Esophagus muscularis mucosa (tissue), 4 donors: Measurements from ENCODE around the gene PMVK.

Experiments used
- EP300 ChIP-seq: sonication (generic); formaldehyde crosslinking; IDR thresholded peaks from one replicate; pipeline ENCODE4 v1.6.1; 2017; ENCODE audit warnings: antibody characterized with exemption
- POLR2A ChIP-seq: fragments of 450-650 bp; IDR thresholded peaks from one replicate; pipeline ENCODE4 v1.6.1; 2017; ENCODE audit warnings: antibody characterized with exemption, moderate library complexity, mild to moderate bottlenecking, low read depth
- POLR2AphosphoS5 ChIP-seq, 2 donors: sonication (generic); formaldehyde crosslinking; IDR thresholded peaks; one replicate each; pipeline ENCODE4 v1.6.1; 2017; ENCODE audit warnings: antibody characterized with exemption in 2 of 2
- TF ChIP-seq, protein P1 (sequence below), 3 experiments: fragments of 200-600 bp in 2 of 3; fragments of 450-650 bp in 1 of 3; sonication (generic) in 2 of 3; IDR thresholded peaks; one replicate each; pipeline ENCODE4 v1.5.1; 2017 to 2019; ENCODE audit warnings: antibody characterized with exemption in 3 of 3, mild to moderate bottlenecking in 2 of 3, moderate library complexity in 1 of 3

DNA sequence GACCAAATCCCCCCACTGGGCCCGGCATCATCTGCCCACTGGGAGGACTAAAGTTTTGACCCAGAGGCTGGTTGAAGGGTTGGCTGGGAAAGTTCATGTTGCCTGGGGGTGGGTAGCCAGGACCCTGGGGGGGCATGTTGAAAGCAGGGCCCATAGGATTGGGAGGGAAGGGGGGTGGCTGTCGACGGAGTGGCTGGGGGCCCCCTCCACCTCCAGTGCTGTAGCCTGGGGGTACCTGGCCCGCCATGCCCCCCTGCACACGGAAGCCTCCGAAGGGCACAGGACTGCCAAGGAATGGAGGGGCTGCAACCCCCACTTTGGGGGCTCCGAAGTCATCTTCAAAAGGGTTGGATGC is 22.9 kb upstream of the PMVK start:
- TF ChIP-seq EP300 = no peak
- TF ChIP-seq POLR2AphosphoS5 (IDR thresholded peaks at IDR 0.05) = no peak
- TF ChIP-seq, protein P1, sequence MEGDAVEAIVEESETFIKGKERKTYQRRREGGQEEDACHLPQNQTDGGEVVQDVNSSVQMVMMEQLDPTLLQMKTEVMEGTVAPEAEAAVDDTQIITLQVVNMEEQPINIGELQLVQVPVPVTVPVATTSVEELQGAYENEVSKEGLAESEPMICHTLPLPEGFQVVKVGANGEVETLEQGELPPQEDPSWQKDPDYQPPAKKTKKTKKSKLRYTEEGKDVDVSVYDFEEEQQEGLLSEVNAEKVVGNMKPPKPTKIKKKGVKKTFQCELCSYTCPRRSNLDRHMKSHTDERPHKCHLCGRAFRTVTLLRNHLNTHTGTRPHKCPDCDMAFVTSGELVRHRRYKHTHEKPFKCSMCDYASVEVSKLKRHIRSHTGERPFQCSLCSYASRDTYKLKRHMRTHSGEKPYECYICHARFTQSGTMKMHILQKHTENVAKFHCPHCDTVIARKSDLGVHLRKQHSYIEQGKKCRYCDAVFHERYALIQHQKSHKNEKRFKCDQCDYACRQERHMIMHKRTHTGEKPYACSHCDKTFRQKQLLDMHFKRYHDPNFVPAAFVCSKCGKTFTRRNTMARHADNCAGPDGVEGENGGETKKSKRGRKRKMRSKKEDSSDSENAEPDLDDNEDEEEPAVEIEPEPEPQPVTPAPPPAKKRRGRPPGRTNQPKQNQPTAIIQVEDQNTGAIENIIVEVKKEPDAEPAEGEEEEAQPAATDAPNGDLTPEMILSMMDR (IDR thresholded peaks at IDR 0.05) = no peak
- no peak for TF ChIP-seq POLR2A
